NB4 (cell line): Measurements from ENCODE around the gene CALHM3.

Source experiments
- CTCF ChIP-seq: IDR thresholded peaks from one replicate; pipeline ENCODE4 v1.5.1; 2012; ENCODE audit warnings: low read depth, low read length
- MAX ChIP-seq: IDR thresholded peaks from 2 replicates; pipeline ENCODE4 v1.6.1; 2011; ENCODE audit warnings: low read depth, low read length
- MYC ChIP-seq: IDR thresholded peaks from 2 replicates; pipeline ENCODE4 v1.6.1; 2011; ENCODE audit warnings: low read depth, low read length
- POLR2A ChIP-seq: IDR thresholded peaks from 2 replicates; pipeline ENCODE4 v1.6.1; 2011; ENCODE audit warnings: mild to moderate bottlenecking; ENCODE audit not compliant: insufficient read length; ENCODE audit errors: extremely low read depth

DNA sequence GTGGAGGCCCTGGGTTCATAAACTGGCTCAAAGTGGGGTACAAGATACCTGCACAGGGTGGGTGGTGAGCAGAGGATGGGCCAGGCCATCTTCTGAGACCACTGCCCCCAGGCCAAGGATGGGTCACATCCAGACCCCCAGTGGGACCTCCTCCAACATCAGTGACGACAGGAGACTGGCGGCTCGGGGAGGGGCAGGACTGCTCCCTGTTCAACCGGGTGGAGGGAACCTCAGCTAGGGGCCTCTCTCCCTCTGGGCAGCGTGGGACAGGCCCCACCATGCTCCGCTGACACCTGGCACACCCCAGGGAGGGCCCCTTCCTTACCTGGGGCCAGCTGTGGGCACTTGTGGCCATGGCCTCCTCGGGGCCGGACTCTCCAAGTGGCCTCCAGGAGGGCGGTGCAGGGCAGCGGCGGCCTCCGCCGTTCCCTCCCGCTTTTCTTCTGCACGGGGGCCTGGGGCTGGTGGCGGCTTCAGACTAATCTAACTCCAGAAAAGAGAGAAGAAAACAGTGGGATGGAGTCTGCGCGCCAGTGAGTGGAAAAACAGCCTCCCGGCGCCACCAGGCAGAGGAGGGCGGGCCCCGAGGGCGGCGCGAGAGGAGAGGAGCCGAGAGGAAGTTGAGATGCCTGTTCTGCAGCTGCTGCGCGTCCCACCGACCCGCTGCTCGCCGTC is 27.1 kb downstream of the CALHM3 start, which contains the start of gene CALHM2:
- no peak for TF ChIP-seq CTCF
- TF ChIP-seq POLR2A: no peak
- TF ChIP-seq MAX: no peak
- no peak for TF ChIP-seq MYC
